BLaER1 treated with 17β-estradiol and CSF1 and Interleukin-3, amounts not matched to agents 10 nM and 100 nM (cell line): ENCODE results near the gene GRIK3.

Source experiments
- H3K27ac ChIP-seq, 11 experiments: shearing (Covaris generic); formaldehyde crosslinking; 2 replicates each; pipeline ENCODE4 v1.8.1; 2022
- H3K27me3 ChIP-seq, 11 experiments: shearing (Covaris generic); formaldehyde crosslinking; 2 replicates each; pipeline ENCODE4 v1.8.1; 2022
- H3K36me3 ChIP-seq, 11 experiments: shearing (Covaris generic); formaldehyde crosslinking; 2 replicates each; pipeline ENCODE4 v1.8.1; 2022
- H3K4me1 ChIP-seq, 10 experiments: shearing (Covaris generic); formaldehyde crosslinking; 2 replicates each; pipeline ENCODE4 v1.8.1; 2022
- H3K4me2 ChIP-seq, 11 experiments: shearing (Covaris generic); formaldehyde crosslinking; 2 replicates each; pipeline ENCODE4 v1.8.1; 2022
- H3K4me3 ChIP-seq, 10 experiments: shearing (Covaris generic); formaldehyde crosslinking; 2 replicates each; pipeline ENCODE4 v1.8.1; 2022
- H3K9ac ChIP-seq, 11 experiments: shearing (Covaris generic); formaldehyde crosslinking; 2 replicates each; pipeline ENCODE4 v1.8.1; 2022
- H3K9me3 ChIP-seq, 11 experiments: shearing (Covaris generic); formaldehyde crosslinking; replicated peaks in 1 of 11; 2 replicates each; pipeline ENCODE4 v1.8.1; 2022
- H4K20me1 ChIP-seq, 11 experiments: shearing (Covaris generic); formaldehyde crosslinking; 2 replicates each; pipeline ENCODE4 v1.8.1; 2022
- Cebpa-rat ChIP-seq, 11 experiments: shearing (Covaris generic); IDR thresholded peaks; 2 replicates each; pipeline ENCODE4 v1.8.1; 2022

Gene GRIK3

DNA sequence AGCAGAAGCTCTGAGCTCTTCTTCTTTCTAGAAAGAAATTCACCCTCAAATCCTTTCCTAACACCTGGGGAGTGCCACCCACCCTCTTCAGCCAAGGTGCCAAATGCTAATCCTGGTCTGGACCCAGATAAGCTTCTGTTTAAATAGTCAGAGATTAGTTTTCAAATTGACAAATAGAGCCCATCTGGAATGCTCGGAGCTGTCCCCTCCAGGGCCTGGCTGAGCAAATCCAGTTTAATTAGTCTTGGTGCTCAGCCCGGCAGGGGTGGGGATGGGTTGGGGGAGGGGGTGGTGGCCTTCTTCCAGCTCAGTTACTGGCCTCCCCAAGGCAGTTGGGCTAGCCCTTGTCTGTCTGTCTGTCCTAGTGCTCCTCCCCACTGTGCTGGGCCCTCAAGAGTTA is 269.5 kb downstream of the GRIK3 start:
- Histone ChIP-seq H3K9ac (no peak overlapping the region), H3K4me3 (no peak overlapping the region), H3K4me2 (no peak overlapping the region), H3K27ac (no peak overlapping the region), H3K27me3 (no peaks in the 10 kb centered on the region), H3K36me3 (no peaks in the 10 kb centered on the region), H3K4me1 (peaks cover 0 to 15% (median 9%) of the 10 kb centered on the region in 10 experiments; a peak in 12 of 20 replicates), H4K20me1 (no peaks in the 10 kb centered on the region; a peak in 1 of 22 replicates), H3K9me3 (peaks cover 0 to under 1% (median 0%) of the 10 kb centered on the region in 11 experiments; a peak in 1 of 22 replicates)
- no peak for TF ChIP-seq Cebpa-rat (IDR thresholded peaks at IDR 0.05)

GRCh38 chr1:36763771-36764170 is 270.5 kb downstream of the GRIK3 start:
- no peaks in the 10 kb centered on the region for H4K20me1 ChIP-seq
- H3K4me2 ChIP-seq, result no peak overlapping the region
- H3K36me3 ChIP-seq, result no peaks in the 10 kb centered on the region
- no peak overlapping the region for H3K4me3 ChIP-seq
- H3K27ac ChIP-seq, result no peak overlapping the region
- TF ChIP-seq Cebpa-rat (IDR thresholded peaks at IDR 0.05), result no peak
- H3K9me3 ChIP-seq, result peaks cover 0 to 6% (median 4%) of the 10 kb centered on the region in 11 experiments; a peak in 7 of 22 replicates
- no peaks in the 10 kb centered on the region for H3K27me3 ChIP-seq
- H3K4me1 ChIP-seq, result peaks cover 0 to 16% (median 10%) of the 10 kb centered on the region in 10 experiments; a peak in 12 of 20 replicates
- H3K9ac ChIP-seq, result no peak overlapping the region

DNA sequence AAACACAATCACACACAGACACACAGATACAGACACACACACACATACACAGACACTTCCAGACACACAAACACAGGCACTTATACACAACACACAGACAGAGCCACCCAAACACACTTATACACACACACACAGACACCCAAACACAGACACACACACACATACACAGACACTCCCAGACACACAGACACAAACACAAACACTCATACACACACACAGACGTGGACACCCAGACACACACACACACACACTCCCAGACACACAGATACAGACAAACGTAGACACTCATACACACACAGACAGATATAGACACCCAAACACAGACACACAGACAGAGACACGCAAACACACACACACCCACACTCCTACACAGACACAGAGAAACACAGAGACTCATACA is 272.1 kb downstream of the GRIK3 start:
- no peak for TF ChIP-seq Cebpa-rat (IDR thresholded peaks at IDR 0.05)
- Histone ChIP-seq H3K36me3 (no peaks in the 10 kb centered on the region), H3K27me3 (no peaks in the 10 kb centered on the region)

DNA sequence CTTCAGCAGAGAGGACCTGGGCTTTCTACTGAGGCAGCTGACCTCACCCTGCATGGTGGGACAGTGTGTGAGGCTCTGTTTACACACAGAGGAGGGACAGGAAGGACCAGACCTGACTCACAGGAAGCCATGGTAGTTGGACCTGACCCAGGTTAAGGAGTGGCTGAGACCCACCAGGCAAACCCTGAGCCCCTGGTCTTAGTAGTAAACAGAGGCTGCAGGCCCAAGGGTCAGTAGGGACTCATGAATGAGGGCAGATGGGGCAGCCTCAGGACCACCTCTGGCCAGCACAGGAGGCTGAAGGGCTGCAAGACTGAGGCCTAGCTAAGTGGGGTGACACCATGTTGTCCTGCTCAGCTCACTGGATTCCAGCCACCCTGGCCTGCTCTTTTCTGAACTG is 273.2 kb downstream of the GRIK3 start:
- TF ChIP-seq Cebpa-rat (IDR thresholded peaks at IDR 0.05), result no peak
- no peak overlapping the region for H3K27ac ChIP-seq
- no peak overlapping the region for H3K9ac ChIP-seq
- no peaks in the 10 kb centered on the region for H4K20me1 ChIP-seq
- H3K4me1 ChIP-seq, result peaks cover 0 to 30% (median 16%) of the 10 kb centered on the region in 10 experiments; a peak in 17 of 20 replicates
- no peaks in the 10 kb centered on the region for H3K27me3 ChIP-seq
- H3K9me3 ChIP-seq, result peaks cover 0 to 6% (median 4%) of the 10 kb centered on the region in 11 experiments; a peak in 7 of 22 replicates
- H3K4me2 ChIP-seq, result peak overlapping the region in 3 of 11 experiments; percentile 10 to 49 (median 45); a peak in 3 of 22 replicates
- no peaks in the 10 kb centered on the region for H3K36me3 ChIP-seq
- H3K4me3 ChIP-seq, result no peak overlapping the region

More for the DNA sequence above, 272.1 kb downstream of the GRIK3 start:
- Histone ChIP-seq H4K20me1 (no peaks in the 10 kb centered on the region), H3K4me1 (peaks cover 0 to 19% (median 10%) of the 10 kb centered on the region in 10 experiments; a peak in 12 of 20 replicates), H3K9ac (no peak overlapping the region), H3K9me3 (peaks cover 0 to 6% (median 4%) of the 10 kb centered on the region in 11 experiments; a peak in 7 of 22 replicates), H3K4me3 (no peak overlapping the region), H3K4me2 (no peak overlapping the region), H3K27ac (no peak overlapping the region)

DNA sequence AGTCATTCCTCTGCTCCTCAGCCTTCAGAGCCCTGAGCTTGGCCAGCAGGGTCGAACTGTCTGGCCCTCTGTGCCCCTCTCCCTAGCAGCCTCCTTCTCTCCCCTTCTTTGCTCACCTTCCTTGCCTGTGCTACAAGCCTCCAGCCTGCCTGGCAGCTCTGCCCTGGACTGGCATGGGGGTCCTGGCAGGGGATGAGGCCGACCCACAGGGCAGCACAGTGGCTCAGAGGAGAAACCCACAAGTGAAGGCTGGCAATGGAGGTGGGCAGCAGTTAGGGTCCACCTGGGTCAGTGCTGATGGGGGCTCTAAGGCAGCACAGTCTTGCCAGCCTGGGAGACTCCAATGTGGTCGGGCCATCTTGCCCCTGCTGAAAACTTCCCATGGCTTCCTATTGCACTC is 274.2 kb downstream of the GRIK3 start:
- Histone ChIP-seq H4K20me1 (no peaks in the 10 kb centered on the region), H3K36me3 (no peaks in the 10 kb centered on the region), H3K9ac (no peak overlapping the region), H3K4me2 (peak overlapping the region in 8 of 11 experiments; percentile 5 to 49 (median 27); a peak in 7 of 22 replicates), H3K27me3 (no peaks in the 10 kb centered on the region), H3K9me3 (peaks cover 0 to 6% (median 4%) of the 10 kb centered on the region in 11 experiments; a peak in 7 of 22 replicates), H3K4me1 (peaks cover 0 to 34% (median 17%) of the 10 kb centered on the region in 10 experiments; a peak in 17 of 20 replicates), H3K4me3 (no peak overlapping the region), H3K27ac (no peak overlapping the region)
- no peak for TF ChIP-seq Cebpa-rat (IDR thresholded peaks at IDR 0.05)

GRCh38 chr1:36759355-36759754 is 275.0 kb downstream of the GRIK3 start:
- Histone ChIP-seq H3K4me3 (no peak overlapping the region), H3K4me1 (peaks cover 0 to 36% (median 17%) of the 10 kb centered on the region in 10 experiments; a peak in 17 of 20 replicates), H3K27me3 (no peaks in the 10 kb centered on the region), H3K36me3 (no peaks in the 10 kb centered on the region), H3K27ac (no peak overlapping the region), H3K9ac (no peak overlapping the region), H3K9me3 (peaks cover 0 to 6% (median 4%) of the 10 kb centered on the region in 11 experiments; a peak in 7 of 22 replicates), H4K20me1 (no peaks in the 10 kb centered on the region), H3K4me2 (no peak overlapping the region)
- TF ChIP-seq Cebpa-rat (IDR thresholded peaks at IDR 0.05), result no peak

DNA sequence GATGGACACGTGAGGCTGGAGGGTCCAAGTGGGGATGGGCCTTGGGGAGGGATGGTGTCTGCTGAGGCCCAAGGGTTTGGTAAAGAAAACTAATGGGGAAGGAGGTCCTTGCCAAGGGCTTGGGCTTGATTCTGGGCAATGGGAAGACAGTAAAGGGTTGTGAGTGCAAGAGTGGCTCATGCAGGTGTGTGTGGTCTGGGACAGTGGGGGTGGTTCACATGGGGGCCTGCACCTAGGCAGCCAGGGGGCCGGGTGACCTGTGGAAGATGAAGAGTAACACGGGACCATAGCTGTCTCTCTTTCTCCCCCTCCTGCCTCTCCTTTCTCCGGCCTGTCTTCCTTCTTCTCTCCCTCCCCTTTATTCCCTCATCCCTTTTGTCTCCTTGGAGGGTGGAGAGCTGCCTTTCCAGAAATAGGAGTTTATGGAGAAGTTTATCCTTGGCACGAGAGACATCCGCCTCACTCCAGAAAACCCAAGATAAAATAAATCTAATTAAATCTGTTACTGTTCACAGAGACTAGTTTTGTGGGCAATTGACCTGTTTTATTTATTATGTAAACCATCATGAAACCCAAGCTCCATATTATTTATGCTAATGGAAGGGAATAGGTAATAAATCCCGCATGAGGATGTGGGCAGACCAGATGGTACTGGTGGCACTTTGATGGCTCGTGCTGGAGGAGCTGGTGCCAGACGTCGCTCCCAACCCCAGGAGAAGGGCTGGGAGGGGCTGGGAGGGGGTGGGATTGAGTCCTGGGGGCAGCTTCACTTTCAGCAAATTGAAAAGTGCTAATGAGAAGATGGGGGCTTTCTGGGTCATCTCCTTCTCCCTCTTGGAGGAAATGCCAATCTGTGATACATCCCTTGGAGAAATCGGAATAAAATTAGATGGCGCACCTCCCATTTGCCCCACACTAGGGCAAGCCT is 278.7 kb downstream of the GRIK3 start:
- Histone ChIP-seq H3K4me3 (no peak overlapping the region), H3K4me2 (peak overlapping the region in 4 of 11 experiments; percentile 1 to 44 (median 4); a peak in 2 of 22 replicates), H3K27me3 (no peaks in the 10 kb centered on the region), H3K9me3 (peaks cover 0 to 6% (median 4%) of the 10 kb centered on the region in 11 experiments; a peak in 7 of 22 replicates), H4K20me1 (no peaks in the 10 kb centered on the region), H3K27ac (no peak overlapping the region), H3K9ac (no peak overlapping the region), H3K36me3 (no peaks in the 10 kb centered on the region), H3K4me1 (peaks cover 18 to 61% (median 46%) of the 10 kb centered on the region in 10 experiments)
- no peak for TF ChIP-seq Cebpa-rat (IDR thresholded peaks at IDR 0.05)

GRCh38 chr1:36754366-36754765 is 279.9 kb downstream of the GRIK3 start:
- H3K4me1 ChIP-seq, result peaks cover 18 to 53% (median 40%) of the 10 kb centered on the region in 10 experiments
- no peak for TF ChIP-seq Cebpa-rat (IDR thresholded peaks at IDR 0.05)
- H3K36me3 ChIP-seq, result no peaks in the 10 kb centered on the region
- no peaks in the 10 kb centered on the region for H4K20me1 ChIP-seq
- no peaks in the 10 kb centered on the region for H3K27me3 ChIP-seq
- peak overlapping the region in 4 of 11 experiments; percentile 79 to 94 (median 92); a peak in 4 of 22 replicates for H3K4me2 ChIP-seq
- no peak overlapping the region for H3K4me3 ChIP-seq
- H3K9me3 ChIP-seq, result peaks cover 0 to 2% (median 1%) of the 10 kb centered on the region in 11 experiments; a peak in 7 of 22 replicates
- no peak overlapping the region for H3K27ac ChIP-seq
- H3K9ac ChIP-seq, result no peak overlapping the region

- Histone ChIP-seq H4K20me1 (no peaks in the 10 kb centered on the region), H3K4me1 (peaks cover 18 to 53% (median 40%) of the 10 kb centered on the region in 10 experiments), H3K9me3 (no peaks in the 10 kb centered on the region), H3K4me3 (no peak overlapping the region), H3K27me3 (no peaks in the 10 kb centered on the region), H3K4me2 (peak overlapping the region; percentile 56 to 94 (median 87); a peak in 21 of 22 replicates), H3K9ac (peak overlapping the region in 4 of 11 experiments; percentile 25 to 63 (median 36); a peak in 6 of 22 replicates), H3K27ac (peak overlapping the region in 7 of 11 experiments; percentile 36 to 71 (median 63); a peak in 8 of 22 replicates), H3K36me3 (no peaks in the 10 kb centered on the region)
- no peak for TF ChIP-seq Cebpa-rat (IDR thresholded peaks at IDR 0.05)
Measured at GRCh38 chr1:36753451-36753850, 280.9 kb downstream of the GRIK3 start.
